ENCODE results near the gene MORC2. TPM values are rescaled to one million over a fixed set of nuclear protein-coding genes. Genes with fewer than 3 reads are reported as not detected.

The MORC2 gene
- total and polyA plus RNA-seq, 9 of the 15 experiments (the other 6 are each of a cell fraction or from before 2014, with no cell fraction given), result 3.3 to 34.7 (median 16.7) TPM

GRCh38 chr22:30876915-30877553 is 91.5 kb downstream of the MORC2 start:
- Histone ChIP-seq H3K9me1 (ENCODE audit: control insufficient read depth, insufficient read depth, low read length) (no peaks in the 10 kb centered on the region), H3K4me1 (replicated peaks in 1 of 2; ENCODE audit: control insufficient read depth in 2 of 2, insufficient read depth in 2 of 2, low read length in 2 of 2) (peaks cover 25 to 66% of the 10 kb centered on the region in 2 experiments), H3K9me3 (replicated peaks; ENCODE audit: control insufficient read depth, insufficient read depth, low read depth, low read length) (no peaks in the 10 kb centered on the region), H3K27ac (ENCODE audit: extremely low read depth, low read depth, low read length) (no peak overlapping the region), H3K4me2 (ENCODE audit: insufficient read depth, low read length) (no peak overlapping the region), H3K36me3 (ENCODE audit: control insufficient read depth, insufficient read depth, low read length) (no peaks in the 10 kb centered on the region), H3K79me2 (ENCODE audit: control insufficient read depth, insufficient read depth, low read length) (peaks cover 5% of the 10 kb centered on the region), H4K20me1 (replicated peaks; ENCODE audit: control insufficient read depth, insufficient read depth, low read length) (no peaks in the 10 kb centered on the region), H2AFZ (ENCODE audit: low read depth, low read length) (no peak overlapping the region), H3K4me3 (no peak overlapping the region), H3K27me3 (ENCODE audit: control insufficient read depth in 2 of 2, insufficient read depth in 2 of 2, low read length in 2 of 2) (no peaks in the 10 kb centered on the region), H3K9ac (ENCODE audit: insufficient read depth in 1 of 2, low read depth in 2 of 2, low read length in 2 of 2) (no peak overlapping the region)
- no peak for DNase-seq (ENCODE audit: extremely low read depth in 1 of 4, low spot score in 3 of 4)
- in situ Hi-C loops (cut with MboI), result no loop called here
- intact Hi-C loops (cut with micrococcal nuclease), result no loop called here
- POLR2A ChIA-PET, result interaction anchor here (0.6 kb wide), 2 partner anchors 13 to 40 kb away, joined by 3 read pairs; no protein-coding TSS in a partner anchor
- WGBS (ENCODE audit: insufficient coverage, low coverage, missing lambda C conversion rate), result 31% methylated on average over 8 of the region's 9 CpGs
- BruUV-seq (replicated peaks), result no TSS peak
- no peak for FAIRE-seq
- TF ChIP-seq FIP1L1 (IDR thresholded peaks at IDR 0.05; ENCODE audit: low read depth, low read length, poor library complexity, severe bottlenecking) (no peak), ZNF282 (CRISPR knock-in tag; IDR thresholded peaks at IDR 0.05) (no peak), MTA1 (IDR thresholded peaks at IDR 0.05; ENCODE audit: borderline replicate concordance) (no peak), NFIC (IDR thresholded peaks at IDR 0.05) (peak; percentile 26; the same call in 1 of the 2 replicates)
- CTCF ChIA-PET (ENCODE audit: low intra/inter-chr PET ratio), result no interaction called here
- ATAC-seq, result no peak

GRCh38 chr22:30876221-30876751 is 92.3 kb downstream of the MORC2 start:
- DNase-seq (ENCODE audit: extremely low read depth in 1 of 4, low spot score in 3 of 4), result no peak
- Histone ChIP-seq H3K4me2 (ENCODE audit: insufficient read depth, low read length) (no peak overlapping the region), H3K27me3 (ENCODE audit: control insufficient read depth in 2 of 2, insufficient read depth in 2 of 2, low read length in 2 of 2) (no peaks in the 10 kb centered on the region), H3K36me3 (ENCODE audit: control insufficient read depth, insufficient read depth, low read length) (no peaks in the 10 kb centered on the region), H3K4me1 (replicated peaks in 1 of 2; ENCODE audit: control insufficient read depth in 2 of 2, insufficient read depth in 2 of 2, low read length in 2 of 2) (peaks cover 26 to 66% of the 10 kb centered on the region in 2 experiments), H3K9me3 (replicated peaks; ENCODE audit: control insufficient read depth, insufficient read depth, low read depth, low read length) (no peaks in the 10 kb centered on the region), H3K79me2 (ENCODE audit: control insufficient read depth, insufficient read depth, low read length) (no peaks in the 10 kb centered on the region), H2AFZ (ENCODE audit: low read depth, low read length) (no peak overlapping the region), H4K20me1 (replicated peaks; ENCODE audit: control insufficient read depth, insufficient read depth, low read length) (no peaks in the 10 kb centered on the region), H3K27ac (ENCODE audit: extremely low read depth, low read depth, low read length) (no peak overlapping the region), H3K9me1 (ENCODE audit: control insufficient read depth, insufficient read depth, low read length) (no peaks in the 10 kb centered on the region), H3K9ac (ENCODE audit: insufficient read depth in 1 of 2, low read depth in 2 of 2, low read length in 2 of 2) (no peak overlapping the region; a peak in 1 of 4 replicates), H3K4me3 (no peak overlapping the region)
- BruUV-seq (replicated peaks), result no TSS peak
- ATAC-seq, result no peak
- in situ Hi-C loops (cut with MboI) (no loop called here), intact Hi-C loops (cut with micrococcal nuclease) (no loop called here)
- no peak for FAIRE-seq
- CTCF ChIA-PET (ENCODE audit: low intra/inter-chr PET ratio), result no interaction called here
- POLR2A ChIA-PET, result no interaction called here
- WGBS (ENCODE audit: insufficient coverage, low coverage, missing lambda C conversion rate), result 73% methylated on average over 5 of the region's 9 CpGs
- TF ChIP-seq HDAC3 (IDR thresholded peaks at IDR 0.05; ENCODE audit: borderline replicate concordance, partially characterized antibody) (no peak), NR0B1 (IDR thresholded peaks at IDR 0.05; ENCODE audit: partially characterized antibody) (no peak), NR1H2 (CRISPR knock-in tag; IDR thresholded peaks at IDR 0.05) (no peak), HDGF (IDR thresholded peaks at IDR 0.05) (no peak), JUNB (CRISPR knock-in tag; conservative IDR thresholded peaks at IDR 0.05) (no peak), KAT2B (IDR thresholded peaks at IDR 0.05; ENCODE audit: low read depth, low read length) (no peak)
- TF ChIP-seq, protein P1, sequence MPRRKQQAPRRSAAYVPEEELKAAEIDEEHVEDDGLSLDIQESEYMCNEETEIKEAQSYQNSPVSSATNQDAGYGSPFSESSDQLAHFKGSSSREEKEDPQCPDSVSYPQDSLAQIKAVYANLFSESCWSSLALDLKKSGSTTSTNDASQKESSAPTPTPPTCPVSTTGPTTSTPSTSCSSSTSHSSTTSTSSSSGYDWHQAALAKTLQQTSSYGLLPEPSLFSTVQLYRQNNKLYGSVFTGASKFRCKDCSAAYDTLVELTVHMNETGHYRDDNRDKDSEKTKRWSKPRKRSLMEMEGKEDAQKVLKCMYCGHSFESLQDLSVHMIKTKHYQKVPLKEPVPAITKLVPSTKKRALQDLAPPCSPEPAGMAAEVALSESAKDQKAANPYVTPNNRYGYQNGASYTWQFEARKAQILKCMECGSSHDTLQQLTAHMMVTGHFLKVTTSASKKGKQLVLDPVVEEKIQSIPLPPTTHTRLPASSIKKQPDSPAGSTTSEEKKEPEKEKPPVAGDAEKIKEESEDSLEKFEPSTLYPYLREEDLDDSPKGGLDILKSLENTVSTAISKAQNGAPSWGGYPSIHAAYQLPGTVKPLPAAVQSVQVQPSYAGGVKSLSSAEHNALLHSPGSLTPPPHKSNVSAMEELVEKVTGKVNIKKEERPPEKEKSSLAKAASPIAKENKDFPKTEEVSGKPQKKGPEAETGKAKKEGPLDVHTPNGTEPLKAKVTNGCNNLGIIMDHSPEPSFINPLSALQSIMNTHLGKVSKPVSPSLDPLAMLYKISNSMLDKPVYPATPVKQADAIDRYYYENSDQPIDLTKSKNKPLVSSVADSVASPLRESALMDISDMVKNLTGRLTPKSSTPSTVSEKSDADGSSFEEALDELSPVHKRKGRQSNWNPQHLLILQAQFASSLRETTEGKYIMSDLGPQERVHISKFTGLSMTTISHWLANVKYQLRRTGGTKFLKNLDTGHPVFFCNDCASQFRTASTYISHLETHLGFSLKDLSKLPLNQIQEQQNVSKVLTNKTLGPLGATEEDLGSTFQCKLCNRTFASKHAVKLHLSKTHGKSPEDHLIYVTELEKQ (CRISPR knock-in tag; IDR thresholded peaks at IDR 0.05), result no peak

All from K562 (cell line).